HG02973 (cell line): ENCODE results near the gene GJD3.

Experiments used
- ATAC-seq: cut with Tn5 transposase; IDR thresholded peaks from one replicate; pipeline ENCODE4 v1.9.1; 2021; ENCODE audit warnings: moderate library complexity; ENCODE audit not compliant: unreplicated experiment

GJD3 gene

DNA sequence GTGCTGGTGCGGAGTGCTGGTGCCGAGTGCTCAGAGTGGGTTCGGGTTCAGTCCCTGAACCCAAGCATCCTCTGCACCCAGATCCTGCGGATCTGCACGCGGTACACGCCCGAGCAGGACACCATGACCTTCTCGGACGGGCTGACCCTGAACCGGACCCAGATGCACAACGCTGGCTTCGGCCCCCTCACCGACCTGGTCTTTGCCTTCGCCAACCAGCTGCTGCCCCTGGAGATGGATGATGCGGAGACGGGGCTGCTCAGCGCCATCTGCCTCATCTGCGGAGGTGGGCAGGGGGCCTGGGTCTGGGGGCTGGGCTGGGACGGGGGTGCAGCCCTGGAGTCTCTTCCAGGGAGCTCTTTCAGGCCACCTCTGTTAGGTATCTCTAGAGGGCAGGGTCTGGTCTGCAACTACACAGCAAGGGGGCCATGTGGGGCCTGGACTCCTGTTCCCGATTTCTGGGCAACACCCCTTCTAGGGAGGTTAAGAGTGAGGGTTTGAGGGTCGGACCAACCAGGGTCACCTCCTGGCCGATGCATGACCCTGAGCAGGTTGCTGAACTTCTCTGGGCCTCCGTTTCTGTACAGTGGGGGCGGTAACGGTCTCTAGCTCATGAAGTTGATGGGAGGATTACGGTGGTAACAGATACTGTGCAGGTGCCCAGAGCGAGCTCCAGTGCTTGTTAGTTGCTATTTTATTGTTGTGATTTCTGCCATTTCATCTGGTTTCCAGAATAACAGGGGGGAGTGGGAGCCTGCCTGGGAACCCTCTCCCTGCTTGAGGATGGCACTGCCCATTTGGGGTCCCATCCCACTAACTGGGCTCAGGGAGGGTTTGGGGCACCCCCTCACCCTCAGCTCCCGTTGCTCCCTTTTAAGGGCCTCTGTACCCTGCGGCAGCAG, 10.1 kb downstream of the GJD3 start:
- no peak for ATAC-seq

DNA sequence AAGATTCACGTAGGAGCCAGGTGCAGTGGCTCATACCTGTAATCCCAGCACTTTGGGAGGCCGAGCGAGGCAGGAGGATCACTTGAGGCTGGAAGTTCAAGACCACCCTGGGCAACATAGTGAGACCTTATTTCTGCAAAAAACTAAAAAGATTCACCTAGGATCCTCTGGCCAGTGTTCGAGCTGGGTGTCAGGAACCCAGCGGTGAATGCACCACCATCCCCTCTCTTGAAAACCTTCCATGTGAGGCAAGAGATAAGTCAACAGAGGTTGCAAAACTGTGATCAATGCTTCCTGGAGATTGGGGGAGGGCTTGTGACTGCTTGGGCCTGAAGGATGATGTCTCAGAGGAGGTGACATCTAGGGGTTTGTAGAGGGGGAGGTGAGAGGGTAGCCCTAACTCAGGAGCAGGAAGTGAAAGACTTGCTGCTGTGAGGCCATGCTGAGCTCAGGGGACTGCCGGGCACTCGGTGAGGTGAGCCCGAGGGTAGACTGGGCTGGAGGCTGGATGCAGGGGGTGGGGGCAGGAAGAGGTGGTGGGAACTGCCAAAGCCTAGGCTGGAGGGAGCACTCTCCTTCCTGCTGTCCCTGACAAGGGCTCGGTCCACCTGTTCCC, 11.7 kb downstream of the GJD3 start:
- ATAC-seq: no peak

DNA sequence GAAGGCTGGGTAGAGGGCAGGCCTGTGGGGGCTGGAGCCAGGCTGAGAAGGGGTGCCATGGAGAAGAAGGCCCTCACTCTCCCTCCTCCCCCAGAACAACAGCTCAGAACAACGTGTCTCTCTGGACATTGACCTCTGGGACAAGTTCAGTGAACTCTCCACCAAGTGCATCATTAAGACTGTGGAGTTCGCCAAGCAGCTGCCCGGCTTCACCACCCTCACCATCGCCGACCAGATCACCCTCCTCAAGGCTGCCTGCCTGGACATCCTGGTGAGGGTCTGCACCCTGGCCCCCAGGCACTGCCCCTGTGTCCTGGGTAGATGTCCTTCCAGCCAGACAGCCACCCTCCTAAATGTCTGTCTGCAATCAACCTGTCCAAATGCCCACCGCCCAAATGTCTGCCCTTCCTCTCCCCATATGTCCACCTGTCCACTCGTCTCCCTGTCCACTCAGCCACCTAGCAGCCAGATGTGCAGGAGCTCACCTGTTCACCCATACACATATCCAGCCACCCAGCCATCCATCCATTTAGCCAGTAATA, 12.2 kb downstream of the GJD3 start:
- ATAC-seq: no peak

DNA sequence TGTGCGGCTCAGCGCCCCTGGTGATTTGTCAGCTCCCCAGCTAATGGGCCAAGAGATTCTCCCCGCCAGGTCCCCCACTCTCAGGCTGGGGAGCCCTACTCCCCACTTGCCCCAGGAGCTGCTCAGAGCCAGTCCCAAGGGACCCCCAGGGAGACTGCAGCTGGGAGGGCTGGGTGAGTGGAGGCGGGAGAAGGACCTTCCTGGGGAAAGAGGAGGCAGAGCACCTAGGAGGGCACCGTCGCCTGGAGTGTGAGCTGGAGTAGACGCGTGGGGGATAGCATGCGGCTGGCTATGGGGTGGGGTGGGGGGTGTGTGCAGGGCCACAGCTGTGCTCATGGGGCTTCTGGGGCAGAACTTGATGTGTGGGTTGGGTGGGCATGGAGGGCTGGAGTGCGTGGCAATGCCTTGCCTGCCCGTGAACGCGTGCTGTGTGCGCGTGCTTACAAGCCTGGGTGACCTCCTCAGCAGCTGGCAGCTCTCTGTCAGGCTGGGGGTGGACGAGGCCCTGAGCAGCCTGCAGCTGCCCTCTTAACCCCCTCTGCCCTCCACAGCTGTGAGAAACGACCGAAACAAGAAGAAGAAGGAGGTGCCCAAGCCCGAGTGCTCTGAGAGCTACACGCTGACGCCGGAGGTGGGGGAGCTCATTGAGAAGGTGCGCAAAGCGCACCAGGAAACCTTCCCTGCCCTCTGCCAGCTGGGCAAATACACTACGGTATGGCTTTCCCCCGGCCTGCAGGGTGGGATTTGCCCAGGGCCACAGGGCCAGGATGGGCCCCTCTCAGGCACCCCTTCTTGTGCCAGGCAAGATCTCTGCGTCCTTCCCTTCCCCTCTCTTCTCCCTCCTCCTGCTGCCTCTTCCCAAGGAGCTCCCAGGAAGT, 12.9 kb downstream of the GJD3 start:
- ATAC-seq: no peak

DNA sequence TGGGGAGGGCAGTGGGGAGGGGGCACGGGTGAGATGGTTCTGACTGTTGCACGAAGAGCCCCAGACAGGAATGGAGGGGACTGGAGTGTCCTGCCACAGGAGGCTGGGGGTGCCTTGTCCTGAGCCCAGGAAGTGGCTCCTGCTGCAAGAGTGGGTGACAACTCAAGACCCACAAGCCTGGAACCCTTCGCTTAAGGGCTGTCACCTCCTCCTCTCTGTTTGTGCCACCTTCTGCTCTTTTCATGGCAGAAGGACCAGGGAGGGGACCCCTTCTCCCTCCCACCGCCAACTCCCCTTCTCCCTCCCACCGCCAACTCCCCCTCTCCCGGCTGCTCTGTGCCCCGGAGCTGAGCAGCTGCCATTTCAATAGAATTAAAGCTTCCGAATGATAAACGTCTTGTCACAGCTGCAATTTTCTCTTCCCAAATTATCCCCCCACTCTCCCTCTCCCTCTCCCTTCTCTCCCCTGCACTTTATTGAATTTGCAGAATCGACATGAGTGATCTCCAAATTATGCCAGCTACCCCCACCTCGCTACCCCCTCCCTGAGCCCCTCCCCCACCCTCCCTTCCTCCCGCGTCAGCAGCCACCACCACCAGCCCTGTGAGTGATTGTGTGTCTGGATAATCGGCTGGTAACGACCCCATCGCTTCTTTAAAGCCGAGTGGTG, 13.7 kb downstream of the GJD3 start:
- ATAC-seq: no peak

DNA sequence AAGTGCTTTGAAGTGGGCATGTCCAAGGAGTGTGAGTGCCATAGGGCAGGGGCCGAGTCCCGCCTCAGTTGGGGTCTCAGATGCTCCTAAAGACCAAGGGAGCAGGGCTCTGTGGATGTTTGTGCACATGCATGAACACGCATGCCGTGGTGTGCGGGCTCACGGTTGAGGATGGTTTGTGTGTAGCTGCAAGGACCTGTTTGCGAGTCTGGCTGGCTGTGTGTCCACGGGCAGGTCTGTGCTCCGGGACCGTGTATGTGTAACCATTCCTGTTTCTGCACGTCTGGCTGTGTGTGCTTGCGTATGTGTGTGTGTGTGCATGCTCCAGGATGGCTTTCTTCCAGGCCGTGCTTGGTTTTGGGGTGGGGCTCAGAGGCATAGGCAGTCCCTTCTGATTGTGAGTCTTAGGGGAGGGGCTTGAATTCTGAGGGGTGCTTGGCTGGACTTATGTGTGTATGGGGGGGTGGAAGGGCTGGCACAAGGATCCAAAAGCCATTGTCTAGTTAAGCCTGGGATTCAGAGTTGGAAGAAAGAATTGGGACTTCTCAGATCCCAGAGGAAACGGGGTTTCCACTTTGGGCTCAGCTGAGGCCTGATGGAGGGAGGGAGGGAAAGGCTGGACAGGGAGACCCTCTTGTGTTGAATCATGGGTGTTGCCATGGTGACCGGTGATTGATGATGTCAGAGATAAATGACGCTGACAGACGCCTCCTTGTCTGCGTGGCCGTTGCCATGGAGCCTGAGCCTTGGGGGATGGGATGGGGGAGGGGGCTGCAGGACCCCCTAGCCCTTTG, 14.4 kb downstream of the GJD3 start:
- no peak for ATAC-seq

DNA sequence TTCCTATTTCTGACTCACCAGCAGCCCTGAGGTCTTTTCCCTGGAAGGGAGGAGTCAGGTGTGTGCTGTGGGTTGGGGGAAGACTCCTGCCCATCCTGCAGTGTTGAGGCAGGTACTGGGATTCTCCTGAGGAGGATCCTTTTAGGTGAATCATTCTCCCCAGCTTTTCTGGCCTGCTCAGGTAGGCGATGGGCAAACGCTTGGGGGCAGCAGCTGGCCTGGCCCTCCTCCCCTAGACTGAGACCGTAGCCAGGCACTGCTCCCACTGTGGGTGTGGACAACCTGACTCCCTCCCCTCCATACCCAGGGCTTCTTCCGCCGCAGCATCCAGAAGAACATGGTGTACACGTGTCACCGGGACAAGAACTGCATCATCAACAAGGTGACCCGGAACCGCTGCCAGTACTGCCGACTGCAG, 15.1 kb downstream of the GJD3 start:
- no peak for ATAC-seq

DNA sequence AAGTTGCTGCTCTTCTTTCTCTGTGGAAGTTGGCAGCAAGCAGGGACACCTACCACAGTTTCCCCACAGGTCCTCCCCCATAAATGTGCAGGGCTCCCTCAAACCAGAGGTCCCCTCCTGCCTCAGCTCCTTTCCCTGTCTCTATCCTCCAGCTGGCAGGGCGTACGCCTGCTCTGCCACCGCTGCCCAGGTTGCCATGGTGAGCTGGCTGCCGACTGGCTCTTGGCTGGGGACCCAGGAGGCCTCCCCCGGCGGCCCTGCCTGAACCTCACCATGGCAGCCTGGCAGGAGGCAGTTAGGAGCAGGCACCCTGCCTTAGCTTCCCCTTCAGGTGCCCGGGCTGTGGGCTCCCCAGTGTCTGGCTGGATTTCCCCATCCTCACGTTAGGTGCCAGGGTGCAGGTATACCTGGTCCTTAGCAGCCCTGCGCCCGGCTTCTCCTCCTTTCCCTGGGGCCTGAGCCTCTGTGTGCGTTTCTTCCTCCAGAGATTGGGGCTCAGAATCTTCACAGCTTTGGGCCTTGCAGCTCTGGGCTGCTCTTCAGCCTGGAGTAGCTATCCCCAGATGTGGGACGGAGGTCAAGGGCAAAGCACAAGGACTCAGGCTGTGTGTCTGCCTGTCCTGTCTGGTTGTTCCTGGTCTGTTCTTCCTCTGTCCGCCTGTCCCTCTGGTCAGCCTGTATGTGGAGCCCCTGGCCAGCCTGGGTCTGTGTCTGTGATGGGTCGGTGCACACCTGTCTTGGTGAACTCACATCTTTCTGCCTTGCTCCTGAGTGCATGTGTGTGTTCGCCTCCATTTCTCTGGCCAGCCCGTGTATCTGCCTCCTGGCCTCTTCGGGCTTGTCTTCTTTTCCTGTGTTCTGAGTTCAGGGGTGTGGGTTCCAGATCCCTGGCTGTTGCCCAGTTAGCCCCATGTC, 15.7 kb downstream of the GJD3 start:
- no peak for ATAC-seq

DNA sequence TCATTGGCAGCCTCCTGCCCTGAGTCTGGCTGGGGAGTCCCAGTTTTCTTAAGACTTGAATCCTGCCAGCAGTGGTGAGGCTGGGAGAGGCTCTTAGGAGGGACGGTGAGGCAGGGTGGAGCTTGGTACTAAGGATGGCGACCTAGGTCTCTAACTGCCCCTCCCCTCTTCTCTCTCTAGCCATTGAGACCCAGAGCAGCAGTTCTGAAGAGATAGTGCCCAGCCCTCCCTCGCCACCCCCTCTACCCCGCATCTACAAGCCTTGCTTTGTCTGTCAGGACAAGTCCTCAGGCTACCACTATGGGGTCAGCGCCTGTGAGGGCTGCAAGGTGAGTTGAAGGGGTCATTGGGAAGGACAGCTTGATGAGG, 16.4 kb downstream of the GJD3 start:
- ATAC-seq: no peak

DNA sequence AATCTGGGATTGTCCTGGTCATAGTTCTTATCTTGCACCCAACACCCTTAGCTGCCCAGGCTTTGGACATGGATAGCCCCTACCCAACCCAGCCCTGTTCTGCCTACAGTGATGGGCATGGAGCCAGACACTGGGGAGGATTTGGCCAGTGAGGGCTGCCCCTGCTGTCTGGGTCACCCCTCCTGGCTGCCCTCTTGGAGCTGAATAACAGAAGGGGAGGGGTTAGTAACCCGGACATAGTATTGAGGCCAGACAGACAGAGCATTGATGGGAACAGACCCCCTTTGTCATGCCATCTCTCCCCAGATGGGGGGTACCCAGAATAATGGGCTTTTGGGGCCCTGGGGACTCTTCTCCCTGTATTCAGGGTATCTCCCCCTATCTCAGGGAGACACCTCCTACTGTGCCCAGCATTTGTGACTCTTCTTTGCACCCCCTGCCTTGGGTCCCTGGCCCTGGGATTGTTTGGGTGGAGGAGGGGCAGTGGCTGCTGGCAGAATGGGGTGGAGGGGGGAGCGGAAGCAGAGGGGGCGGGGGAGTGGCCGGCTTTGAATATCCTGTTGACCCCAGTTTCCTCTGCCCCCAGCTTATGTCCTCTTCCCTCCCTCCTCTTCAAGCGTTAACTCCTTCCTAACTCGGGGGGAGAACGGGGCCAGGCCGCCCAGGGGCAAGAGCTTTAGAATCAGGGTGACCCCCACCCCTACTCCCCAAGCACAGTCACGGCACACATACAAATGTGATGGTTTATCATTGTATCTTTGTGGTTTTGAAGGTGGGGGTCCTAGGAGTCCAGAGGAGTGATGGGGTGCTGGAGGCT, 17.0 kb downstream of the GJD3 start:
- ATAC-seq: no peak

DNA sequence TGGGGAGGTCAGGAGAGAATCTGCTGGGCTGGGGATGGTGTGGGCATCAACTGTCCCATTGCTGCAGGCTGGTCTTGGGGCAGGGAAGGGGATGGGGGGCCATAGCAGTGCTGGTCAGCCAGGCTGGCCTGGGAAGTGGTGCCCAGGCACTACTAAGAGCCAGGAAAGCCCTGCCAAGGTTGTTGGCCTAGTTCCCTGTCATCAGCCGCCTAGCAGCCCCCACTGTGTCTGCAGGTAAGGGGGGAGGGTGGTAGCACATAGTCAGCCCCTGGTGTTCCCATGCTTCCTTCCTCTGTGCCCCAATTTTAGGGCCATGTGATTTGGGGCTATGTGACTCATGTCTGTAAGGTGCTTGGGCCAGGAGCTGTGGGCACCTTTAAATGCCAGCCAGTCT, 17.8 kb downstream of the GJD3 start:
- no peak for ATAC-seq

DNA sequence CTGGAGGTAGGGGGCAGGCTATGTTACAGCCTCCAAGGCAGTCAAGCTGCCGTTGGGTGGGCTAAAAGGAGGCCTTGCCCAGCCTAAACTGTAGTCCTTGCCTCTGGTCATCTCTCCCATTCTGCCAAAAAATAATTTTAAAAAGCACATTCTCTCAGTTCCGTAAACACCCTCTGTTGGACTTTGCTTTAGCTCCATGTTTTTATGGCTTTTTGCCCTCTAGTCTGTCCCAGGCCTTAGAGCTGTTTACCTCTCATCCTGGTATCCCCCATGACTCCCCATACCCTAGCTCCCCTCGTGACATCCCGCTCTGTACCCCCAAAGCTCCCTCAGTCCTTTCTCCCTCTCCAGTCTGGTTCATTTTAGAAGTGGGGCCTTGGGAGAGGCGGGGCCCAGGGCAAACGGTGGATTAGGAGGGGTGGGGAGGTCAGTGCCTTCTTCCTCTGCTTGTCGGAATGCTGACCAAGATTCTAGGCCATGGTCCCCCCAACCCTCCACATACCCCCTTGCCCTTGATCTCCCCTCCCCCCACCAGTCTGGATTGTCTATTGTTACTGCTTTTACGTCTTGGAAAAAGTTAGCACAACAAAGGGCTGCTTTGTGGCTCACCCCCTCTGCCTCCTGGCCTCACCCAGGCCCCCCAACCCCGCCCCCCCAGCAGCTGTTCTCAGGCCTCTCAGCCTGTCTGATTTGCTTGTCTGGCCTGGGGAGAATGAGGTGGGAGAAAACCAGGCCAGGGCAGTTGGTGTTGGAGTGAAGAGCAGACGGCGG, 18.4 kb downstream of the GJD3 start:
- no peak for ATAC-seq

DNA sequence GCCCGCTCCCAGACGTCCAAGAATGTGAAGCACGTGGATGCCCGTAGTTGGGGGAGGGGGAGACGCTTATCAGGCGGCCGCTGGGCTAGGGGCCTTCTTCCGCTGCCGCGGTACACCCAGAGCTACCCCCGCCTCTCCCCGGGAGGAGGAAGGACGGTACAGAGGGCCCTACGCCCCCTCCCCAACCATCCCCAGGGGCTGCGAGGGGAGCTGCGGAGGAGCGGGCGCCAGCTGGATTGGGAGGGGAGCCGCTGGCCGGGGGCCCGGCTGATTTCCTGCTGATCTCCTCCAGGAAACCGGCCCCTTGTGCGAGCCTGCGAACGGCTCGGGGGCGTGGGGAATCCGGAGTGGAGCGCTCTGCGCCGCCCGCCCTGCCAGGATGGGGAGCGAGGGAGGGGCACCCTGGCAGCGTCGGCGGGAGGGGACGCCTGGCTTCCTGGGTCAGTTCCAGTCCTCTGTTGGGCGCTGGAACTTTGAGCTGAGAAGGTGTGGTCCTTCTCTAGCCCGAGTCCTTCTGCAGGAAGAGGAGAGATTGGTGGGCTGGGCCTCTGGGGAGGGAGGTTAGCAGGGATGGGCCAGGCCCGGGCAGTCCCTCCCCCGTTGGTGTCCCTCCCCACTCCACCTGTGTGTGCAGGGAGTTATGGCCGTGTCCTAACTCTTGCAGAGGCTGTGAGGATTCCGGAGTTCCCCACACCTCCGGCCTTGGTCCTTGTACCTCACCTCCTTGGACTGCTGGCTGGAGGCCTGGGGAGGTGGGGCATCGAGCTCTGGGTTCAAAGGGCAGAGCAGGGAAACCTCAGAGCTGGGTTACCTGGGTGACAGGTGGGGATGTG, 19.2 kb downstream of the GJD3 start:
- ATAC-seq: no peak

DNA sequence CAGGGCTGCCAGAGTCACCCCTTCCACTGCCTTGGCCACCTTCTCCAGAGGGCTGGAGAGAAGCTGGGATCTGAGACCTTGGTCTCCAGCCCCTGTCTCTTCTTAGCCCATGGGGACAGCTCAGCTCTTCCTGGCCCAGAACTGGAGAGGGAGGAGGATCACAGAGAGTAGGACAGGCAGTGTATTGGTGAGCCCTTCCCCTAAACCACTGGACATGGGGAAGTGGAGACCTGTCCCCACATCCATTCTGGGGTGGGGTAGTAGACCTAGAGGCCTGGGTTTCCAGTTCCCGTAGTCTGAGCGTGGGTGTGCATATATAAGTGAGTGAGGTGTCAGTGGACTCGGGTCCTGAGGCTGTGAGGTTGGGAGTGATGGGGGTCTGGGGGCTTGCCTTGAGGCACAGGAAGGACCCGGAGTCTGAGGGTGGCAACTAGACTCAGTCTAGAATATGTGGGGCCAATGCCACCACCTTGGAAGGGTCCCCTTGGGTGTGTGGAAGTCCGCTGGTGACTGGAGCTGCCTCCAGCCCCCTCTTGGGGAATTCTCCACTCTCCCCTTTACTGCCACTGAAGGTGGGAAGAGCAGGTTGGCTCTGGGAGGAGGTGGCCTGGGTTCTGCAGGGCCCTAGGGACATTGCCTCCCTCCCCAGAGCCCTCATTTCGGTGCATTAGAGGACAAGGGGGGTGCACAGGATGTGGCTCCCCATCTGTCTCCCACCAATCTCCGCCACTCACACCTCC, 19.9 kb downstream of the GJD3 start:
- ATAC-seq: no peak

DNA sequence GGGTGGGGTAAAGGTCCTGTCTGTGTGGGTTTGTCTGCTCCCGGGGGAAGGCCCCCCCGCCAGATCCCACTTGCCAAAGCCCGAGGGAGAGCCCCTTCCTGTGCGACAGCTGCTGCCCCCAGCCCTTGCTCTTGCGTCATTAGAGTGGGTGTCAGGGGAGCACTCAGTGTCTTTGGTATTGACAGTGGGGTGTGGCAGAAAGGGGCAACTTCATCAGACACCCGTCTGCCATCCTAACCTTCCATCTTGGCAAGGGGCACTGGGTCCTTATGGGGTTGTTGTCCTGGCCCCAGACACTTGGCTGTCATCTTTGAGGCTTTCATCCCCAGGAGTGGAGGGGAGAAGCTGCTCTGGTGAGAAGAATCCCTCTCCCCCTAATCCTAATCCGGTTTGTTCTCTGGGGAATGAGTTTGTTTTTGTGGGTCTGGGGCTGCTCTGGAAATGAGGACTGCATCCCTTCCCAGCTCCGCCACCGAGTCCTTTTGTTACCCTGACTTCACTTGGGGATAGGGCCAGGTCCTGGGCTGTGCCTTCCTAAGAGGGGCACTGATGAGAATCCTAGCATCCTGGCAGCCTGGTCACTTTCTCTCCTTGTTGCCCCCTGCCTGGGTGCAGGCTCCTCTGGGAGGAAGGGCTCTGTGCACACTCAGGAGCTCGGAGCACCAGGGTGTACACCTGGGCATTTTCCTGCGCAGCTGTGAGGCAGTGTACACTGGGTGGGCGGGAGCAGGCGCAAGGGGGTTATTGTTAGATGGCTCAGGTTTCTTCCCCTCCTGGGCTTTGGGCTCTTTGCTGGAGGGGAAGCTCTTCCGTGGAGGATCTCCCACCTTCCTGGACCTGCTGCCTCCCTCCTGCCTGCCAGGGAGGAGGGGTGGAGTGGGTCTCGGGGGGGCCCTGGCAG, 21.1 kb downstream of the GJD3 start:
- ATAC-seq: no peak
